ENCODE data around the gene TXN.
A peak's percentile ranks its signal among the peaks of the same experiment; 100 is the strongest.

Gene TXN

GRCh38 chr9:110241260-110241857, 14.9 kb downstream of the TXN start:
- H3K4me3 ChIP-seq (ENCODE audit: low read length), result no peak overlapping the region
- no peak overlapping the region for H3K9ac ChIP-seq (ENCODE audit: low read length)
- DNase-seq (ENCODE audit: low read depth), result no peak
- peaks cover 43% of the 10 kb centered on the region for H3K36me3 ChIP-seq (ENCODE audit: control insufficient read depth, insufficient read depth, low read length, severe bottlenecking)
- H3K4me1 ChIP-seq (ENCODE audit: control insufficient read depth, insufficient read depth, low read length), result peaks cover 13% of the 10 kb centered on the region
- no peaks in the 10 kb centered on the region for H3K27me3 ChIP-seq (replicated peaks; ENCODE audit: control insufficient read depth, insufficient read depth, low read length)
- no peaks in the 10 kb centered on the region for H3K9me3 ChIP-seq (ENCODE audit: control insufficient read depth, low read length)

- H3K9me3 ChIP-seq (ENCODE audit: control insufficient read depth, low read length), result no peaks in the 10 kb centered on the region
- peaks cover 37% of the 10 kb centered on the region for H3K36me3 ChIP-seq (ENCODE audit: control insufficient read depth, insufficient read depth, low read length, severe bottlenecking)
- H3K9ac ChIP-seq (ENCODE audit: low read length), result no peak overlapping the region
- H3K4me1 ChIP-seq (ENCODE audit: control insufficient read depth, insufficient read depth, low read length), result peaks cover 13% of the 10 kb centered on the region
- DNase-seq (ENCODE audit: low read depth), result no peak
- H3K4me3 ChIP-seq (ENCODE audit: low read length), result no peak overlapping the region
- H3K27me3 ChIP-seq (replicated peaks; ENCODE audit: control insufficient read depth, insufficient read depth, low read length), result no peaks in the 10 kb centered on the region
Observed at GRCh38 chr9:110240198-110240597, 16.1 kb downstream of the TXN start.

- H3K9ac ChIP-seq (ENCODE audit: low read length), result no peak overlapping the region
- no peaks in the 10 kb centered on the region for H3K27me3 ChIP-seq (replicated peaks; ENCODE audit: control insufficient read depth, insufficient read depth, low read length)
- DNase-seq (ENCODE audit: low read depth), result peak; percentile 40
- H3K4me1 ChIP-seq (ENCODE audit: control insufficient read depth, insufficient read depth, low read length), result no peaks in the 10 kb centered on the region
- no peaks in the 10 kb centered on the region for H3K9me3 ChIP-seq (ENCODE audit: control insufficient read depth, low read length)
- H3K36me3 ChIP-seq (ENCODE audit: control insufficient read depth, insufficient read depth, low read length, severe bottlenecking), result no peaks in the 10 kb centered on the region
- H3K4me3 ChIP-seq (ENCODE audit: low read length), result no peak overlapping the region
Observed at GRCh38 chr9:110228321-110228720, 28.0 kb downstream of the TXN start.

- Histone ChIP-seq H3K36me3 (ENCODE audit: control insufficient read depth, insufficient read depth, low read length, severe bottlenecking) (no peaks in the 10 kb centered on the region), H3K9me3 (ENCODE audit: control insufficient read depth, low read length) (no peaks in the 10 kb centered on the region), H3K27me3 (replicated peaks; ENCODE audit: control insufficient read depth, insufficient read depth, low read length) (no peaks in the 10 kb centered on the region), H3K4me3 (ENCODE audit: low read length) (no peak overlapping the region), H3K4me1 (ENCODE audit: control insufficient read depth, insufficient read depth, low read length) (no peaks in the 10 kb centered on the region), H3K9ac (ENCODE audit: low read length) (no peak overlapping the region)
- no peak for DNase-seq (ENCODE audit: low read depth)
Observed at GRCh38 chr9:110224583-110224982, 31.7 kb downstream of the TXN start.

GRCh38 chr9:110220809-110221208, 35.5 kb downstream of the TXN start:
- no peak overlapping the region for H3K9ac ChIP-seq (ENCODE audit: low read length)
- no peaks in the 10 kb centered on the region for H3K9me3 ChIP-seq (ENCODE audit: control insufficient read depth, low read length)
- no peaks in the 10 kb centered on the region for H3K27me3 ChIP-seq (replicated peaks; ENCODE audit: control insufficient read depth, insufficient read depth, low read length)
- H3K4me1 ChIP-seq (ENCODE audit: control insufficient read depth, insufficient read depth, low read length), result peaks cover 9% of the 10 kb centered on the region
- no peaks in the 10 kb centered on the region for H3K36me3 ChIP-seq (ENCODE audit: control insufficient read depth, insufficient read depth, low read length, severe bottlenecking)
- no peak for DNase-seq (ENCODE audit: low read depth)
- no peak overlapping the region for H3K4me3 ChIP-seq (ENCODE audit: low read length)

- Histone ChIP-seq H3K9me3 (ENCODE audit: control insufficient read depth, low read length) (no peaks in the 10 kb centered on the region), H3K4me1 (ENCODE audit: control insufficient read depth, insufficient read depth, low read length) (peaks cover 18% of the 10 kb centered on the region)
- DNase-seq (ENCODE audit: low read depth), result peak; percentile 80
Observed at GRCh38 chr9:110217656-110218099, 38.6 kb downstream of the TXN start.

GRCh38 chr9:110214586-110215355, 41.5 kb downstream of the TXN start:
- H3K36me3 ChIP-seq (ENCODE audit: control insufficient read depth, insufficient read depth, low read length, severe bottlenecking), result no peaks in the 10 kb centered on the region
- no peak overlapping the region for H3K4me3 ChIP-seq (ENCODE audit: low read length)
- H3K9ac ChIP-seq (ENCODE audit: low read length), result no peak overlapping the region
- H3K27me3 ChIP-seq (replicated peaks; ENCODE audit: control insufficient read depth, insufficient read depth, low read length), result no peaks in the 10 kb centered on the region
- H3K4me1 ChIP-seq (ENCODE audit: control insufficient read depth, insufficient read depth, low read length), result peaks cover 18% of the 10 kb centered on the region
- peak; percentile 29 for DNase-seq (ENCODE audit: low read depth)
- no peaks in the 10 kb centered on the region for H3K9me3 ChIP-seq (ENCODE audit: control insufficient read depth, low read length)

More at GRCh38 chr9:110217656-110218099, 38.6 kb downstream of the TXN start:
- H3K36me3 ChIP-seq (ENCODE audit: control insufficient read depth, insufficient read depth, low read length, severe bottlenecking), result no peaks in the 10 kb centered on the region
- H3K4me3 ChIP-seq (ENCODE audit: low read length), result peak overlapping the region; percentile 57
- H3K27me3 ChIP-seq (replicated peaks; ENCODE audit: control insufficient read depth, insufficient read depth, low read length), result no peaks in the 10 kb centered on the region
- peak overlapping the region; percentile 67 for H3K9ac ChIP-seq (ENCODE audit: low read length)

GRCh38 chr9:110214090-110214489, 42.2 kb downstream of the TXN start:
- Histone ChIP-seq H3K36me3 (ENCODE audit: control insufficient read depth, insufficient read depth, low read length, severe bottlenecking) (no peaks in the 10 kb centered on the region), H3K27me3 (replicated peaks; ENCODE audit: control insufficient read depth, insufficient read depth, low read length) (no peaks in the 10 kb centered on the region), H3K4me1 (ENCODE audit: control insufficient read depth, insufficient read depth, low read length) (peaks cover 18% of the 10 kb centered on the region), H3K9ac (ENCODE audit: low read length) (no peak overlapping the region), H3K4me3 (ENCODE audit: low read length) (no peak overlapping the region), H3K9me3 (ENCODE audit: control insufficient read depth, low read length) (no peaks in the 10 kb centered on the region)
- no peak for DNase-seq (ENCODE audit: low read depth)

GRCh38 chr9:110213413-110214044, 42.8 kb downstream of the TXN start:
- Histone ChIP-seq H3K9me3 (ENCODE audit: control insufficient read depth, low read length) (no peaks in the 10 kb centered on the region), H3K4me1 (ENCODE audit: control insufficient read depth, insufficient read depth, low read length) (peaks cover 18% of the 10 kb centered on the region), H3K9ac (ENCODE audit: low read length) (no peak overlapping the region), H3K36me3 (ENCODE audit: control insufficient read depth, insufficient read depth, low read length, severe bottlenecking) (no peaks in the 10 kb centered on the region), H3K27me3 (replicated peaks; ENCODE audit: control insufficient read depth, insufficient read depth, low read length) (no peaks in the 10 kb centered on the region), H3K4me3 (ENCODE audit: low read length) (no peak overlapping the region)
- no peak for DNase-seq (ENCODE audit: low read depth)

GRCh38 chr9:110208031-110208430, 48.3 kb downstream of the TXN start, which contains the start of gene C9orf152:
C9orf152 (minus strand) TSS chr9:110208159; CDS start chr9:110207579, 580 bp downstream.
- H3K9ac ChIP-seq (ENCODE audit: low read length), result no peak within 1 kb of the TSS
- no peaks in the 10 kb centered on the region for H3K4me1 ChIP-seq (ENCODE audit: control insufficient read depth, insufficient read depth, low read length)
- H3K4me3 ChIP-seq (ENCODE audit: low read length), result no peak within 1 kb of the TSS
- DNase-seq (ENCODE audit: low read depth), result no peak
- no peaks in the 10 kb centered on the region for H3K9me3 ChIP-seq (ENCODE audit: control insufficient read depth, low read length)
- no peaks in the 10 kb centered on the region for H3K36me3 ChIP-seq (ENCODE audit: control insufficient read depth, insufficient read depth, low read length, severe bottlenecking)
- peaks cover 13% of the 10 kb centered on the region for H3K27me3 ChIP-seq (replicated peaks; ENCODE audit: control insufficient read depth, insufficient read depth, low read length)

- no peak overlapping the region for H3K9ac ChIP-seq (ENCODE audit: low read length)
- no peak overlapping the region for H3K4me3 ChIP-seq (ENCODE audit: low read length)
- peaks cover 13% of the 10 kb centered on the region for H3K27me3 ChIP-seq (replicated peaks; ENCODE audit: control insufficient read depth, insufficient read depth, low read length)
- no peaks in the 10 kb centered on the region for H3K36me3 ChIP-seq (ENCODE audit: control insufficient read depth, insufficient read depth, low read length, severe bottlenecking)
- H3K4me1 ChIP-seq (ENCODE audit: control insufficient read depth, insufficient read depth, low read length), result no peaks in the 10 kb centered on the region
- DNase-seq (ENCODE audit: low read depth), result no peak
- H3K9me3 ChIP-seq (ENCODE audit: control insufficient read depth, low read length), result no peaks in the 10 kb centered on the region
Observed at GRCh38 chr9:110207071-110207641, 49.2 kb downstream of the TXN start.

All from adipocyte (in vitro differentiated cells).